Lung (tissue), 12 donors: ENCODE results near the gene CBL. TPM values are rescaled to one million over a fixed set of nuclear protein-coding genes. Genes with fewer than 3 reads are reported as not detected.
"Not testable (repeated sequence)": the region's sequence is repeated elsewhere in the genome, so short reads cannot be mapped to it uniquely, and the experiment has no call there.

Experiments
- ATAC-seq: fragments of 200-7000 bp; cut with Tn5 transposase; one replicate; pipeline ENCODE4 v1.9.1; 2020; ENCODE audit warnings: moderate number of reproducible peaks; ENCODE audit not compliant: insufficient read depth, low FRiP score
- DNase-seq, 3 donors: peaks; one replicate each; pipeline ENCODE4 v3.0.0-alpha.2; 2013 to 2017
- H3K27ac ChIP-seq, 2 donors: one replicate each; pipeline ENCODE4 v1.5.1; 2013; ENCODE audit warnings: mild to moderate bottlenecking in 2 of 2, moderate library complexity in 2 of 2, control low read depth in 1 of 2, inconsistent platforms in 1 of 2, low read depth in 1 of 2, low read length in 1 of 2
- H3K27me3 ChIP-seq, 3 donors: one replicate each; pipeline ENCODE4 v1.5.1; 2013; ENCODE audit warnings: low read length in 2 of 3; ENCODE audit not compliant: control insufficient read depth in 3 of 3, insufficient read depth in 3 of 3
- H3K36me3 ChIP-seq, 4 donors: one replicate each; pipeline ENCODE4 v1.5.1; 2013; ENCODE audit warnings: low read length in 4 of 4, mild to moderate bottlenecking in 1 of 4, moderate library complexity in 1 of 4; ENCODE audit not compliant: control insufficient read depth in 4 of 4, insufficient read depth in 4 of 4
- H3K4me1 ChIP-seq, 5 donors: one replicate each; pipeline ENCODE4 v1.5.1; 2013; ENCODE audit warnings: low read length in 5 of 5, mild to moderate bottlenecking in 2 of 5, moderate library complexity in 1 of 5; ENCODE audit not compliant: control insufficient read depth in 5 of 5, insufficient read depth in 5 of 5
- H3K4me3 ChIP-seq: one replicate; pipeline ENCODE4 v1.5.1; 2013; ENCODE audit warnings: mild to moderate bottlenecking, control low read depth, moderate library complexity
- H3K9ac ChIP-seq, 2 donors: one replicate each; pipeline ENCODE4 v1.5.1; 2013; ENCODE audit warnings: low read length in 2 of 2, control low read depth in 1 of 2; ENCODE audit not compliant: insufficient read depth in 1 of 2
- H3K9me3 ChIP-seq, 4 donors: one replicate each; pipeline ENCODE4 v1.5.1; 2013; ENCODE audit warnings: low read length in 3 of 4, mild to moderate bottlenecking in 1 of 4, moderate library complexity in 1 of 4; ENCODE audit not compliant: control insufficient read depth in 4 of 4, insufficient read depth in 3 of 4
- WGBS, 2 donors: extraction: QIAGEN DNeasy Blood & Tissue Kit; methylation state at CpG; one replicate each; pipeline ENCODE4 v1.1.7; 2013; 5-methylcytosine and 5-hydroxymethylcytosine counted together
- polyA plus RNA-seq, 2 donors: library from polyadenylated mRNA; stranded (reverse); fragments of 200-250 nt; gene quantifications; one replicate each; pipeline ENCODE4 v1.2.1, GENCODE V29; 2013
- total RNA-seq, 2 donors: library from RNA; depleted of rRNA in 1 of 2; stranded (reverse); fragments of >200 nt in 1 of 2; gene quantifications; one replicate each; pipeline ENCODE4 v1.2.1, GENCODE V29; 2014 to 2021
- TF ChIP-seq, protein P1 (sequence below): IDR thresholded peaks from 2 replicates; pipeline ENCODE4 v1.5.1; 2012; ENCODE audit warnings: mild to moderate bottlenecking; ENCODE audit errors: control extremely low read depth, extremely low read depth
- donor health status: control.
- donor health status: control.
- donor health status: Bipolar disorder and iron deficiency.
- donor health status: healthy.
- donor health status: DM: yes; HTN: yes; CAD: no.

The CBL gene
- total and polyA plus RNA-seq, 4 donors, result 8.7 to 25.1 (median 16.1) TPM

DNA sequence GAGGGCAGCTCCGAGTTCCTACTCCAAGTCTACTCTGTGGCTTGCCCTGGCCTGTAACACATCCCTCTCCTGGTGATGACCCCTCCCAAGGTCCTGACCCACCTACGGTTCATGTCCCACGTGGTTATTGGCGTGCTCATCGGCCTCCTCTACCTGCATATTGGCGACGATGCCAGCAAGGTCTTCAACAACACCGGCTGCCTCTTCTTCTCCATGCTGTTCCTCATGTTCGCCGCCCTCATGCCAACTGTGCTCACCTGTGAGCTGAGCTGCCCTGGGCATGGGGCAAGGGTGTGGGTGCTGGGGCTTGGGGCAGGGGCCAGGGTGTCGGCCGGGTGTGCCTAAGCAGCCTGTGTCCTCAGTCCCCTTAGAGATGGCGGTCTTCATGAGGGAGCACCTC, 47.7 kb upstream of the CBL start:
- ATAC-seq (no peak), DNase-seq (no peak)
- Histone ChIP-seq H3K9ac (no peak overlapping the region), H3K4me3 (no peak overlapping the region), H3K9me3 (no peaks in the 10 kb centered on the region), H3K27ac (no peak overlapping the region), H3K4me1 (no peaks in the 10 kb centered on the region), H3K36me3 (no peaks in the 10 kb centered on the region), H3K27me3 (no peaks in the 10 kb centered on the region)
- TF ChIP-seq, protein P1, sequence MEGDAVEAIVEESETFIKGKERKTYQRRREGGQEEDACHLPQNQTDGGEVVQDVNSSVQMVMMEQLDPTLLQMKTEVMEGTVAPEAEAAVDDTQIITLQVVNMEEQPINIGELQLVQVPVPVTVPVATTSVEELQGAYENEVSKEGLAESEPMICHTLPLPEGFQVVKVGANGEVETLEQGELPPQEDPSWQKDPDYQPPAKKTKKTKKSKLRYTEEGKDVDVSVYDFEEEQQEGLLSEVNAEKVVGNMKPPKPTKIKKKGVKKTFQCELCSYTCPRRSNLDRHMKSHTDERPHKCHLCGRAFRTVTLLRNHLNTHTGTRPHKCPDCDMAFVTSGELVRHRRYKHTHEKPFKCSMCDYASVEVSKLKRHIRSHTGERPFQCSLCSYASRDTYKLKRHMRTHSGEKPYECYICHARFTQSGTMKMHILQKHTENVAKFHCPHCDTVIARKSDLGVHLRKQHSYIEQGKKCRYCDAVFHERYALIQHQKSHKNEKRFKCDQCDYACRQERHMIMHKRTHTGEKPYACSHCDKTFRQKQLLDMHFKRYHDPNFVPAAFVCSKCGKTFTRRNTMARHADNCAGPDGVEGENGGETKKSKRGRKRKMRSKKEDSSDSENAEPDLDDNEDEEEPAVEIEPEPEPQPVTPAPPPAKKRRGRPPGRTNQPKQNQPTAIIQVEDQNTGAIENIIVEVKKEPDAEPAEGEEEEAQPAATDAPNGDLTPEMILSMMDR, result no peak
- WGBS, 2 donors, result 93 to 94% methylated on average over 13 of the region's 13 CpGs

- WGBS, 2 donors, result 93 to 95% methylated on average over 9 of the region's 9 CpGs
- Histone ChIP-seq H3K9ac (no peak overlapping the region), H3K4me3 (no peak overlapping the region), H3K27ac (no peak overlapping the region), H3K9me3 (no peaks in the 10 kb centered on the region), H3K4me1 (no peaks in the 10 kb centered on the region), H3K36me3 (no peaks in the 10 kb centered on the region), H3K27me3 (no peaks in the 10 kb centered on the region)
- DNase-seq, result no peak
- TF ChIP-seq, protein P1, result no peak
- no peak for ATAC-seq
Observed at GRCh38 chr11:119160151-119160550, 46.0 kb upstream of the CBL start.

GRCh38 chr11:119161871-119162270, 44.3 kb upstream of the CBL start:
- Histone ChIP-seq H3K4me1 (no peaks in the 10 kb centered on the region), H3K27ac (no peak overlapping the region), H3K4me3 (no peak overlapping the region), H3K27me3 (no peaks in the 10 kb centered on the region), H3K9ac (no peak overlapping the region), H3K9me3 (no peaks in the 10 kb centered on the region), H3K36me3 (no peaks in the 10 kb centered on the region)
- WGBS, 2 donors, result 84 to 89% methylated on average over 8 of the region's 8 CpGs
- TF ChIP-seq, protein P1, result no peak
- no peak for ATAC-seq
- no peak for DNase-seq

- no peaks in the 10 kb centered on the region for H3K36me3 ChIP-seq
- H3K4me1 ChIP-seq, result peaks cover 0 to 8% (median 0%) of the 10 kb centered on the region in 5 donors
- DNase-seq (no peak), ATAC-seq (no peak)
- no peaks in the 10 kb centered on the region for H3K9me3 ChIP-seq
- no peak overlapping the region for H3K9ac ChIP-seq
- H3K4me3 ChIP-seq, result no peak overlapping the region
- TF ChIP-seq, protein P1, result no peak
- no peaks in the 10 kb centered on the region for H3K27me3 ChIP-seq
- 82 to 84% methylated on average over 8 of the region's 8 CpGs for WGBS, 2 donors
- no peak overlapping the region for H3K27ac ChIP-seq
Observed at GRCh38 chr11:119166368-119167076, 39.6 kb upstream of the CBL start.

DNA sequence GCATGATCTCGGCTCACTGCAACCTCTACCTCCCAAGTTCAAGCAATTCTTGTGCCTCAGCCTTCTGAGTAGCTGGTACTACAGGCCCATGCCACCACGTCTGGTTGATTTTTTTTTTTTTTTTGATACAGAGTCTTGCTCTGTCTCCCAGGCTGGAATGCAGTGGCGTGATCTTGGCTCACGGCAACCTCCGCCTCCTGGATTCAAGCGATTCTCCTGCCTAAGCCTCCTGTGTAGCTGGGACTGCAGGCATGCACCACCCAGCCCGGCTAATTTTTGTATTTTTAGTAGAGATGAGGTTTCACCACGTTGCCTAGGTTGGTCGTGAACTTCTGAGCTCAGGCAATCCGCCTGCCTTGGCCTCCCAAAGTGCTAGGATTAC, 39.1 kb upstream of the CBL start:
- not testable (repeated sequence) for ATAC-seq, H3K27ac ChIP-seq, H3K36me3 ChIP-seq, H3K4me3 ChIP-seq, H3K4me1 ChIP-seq, H3K9ac ChIP-seq, H3K27me3 ChIP-seq, H3K9me3 ChIP-seq, DNase-seq
- WGBS, 2 donors, result 87 to 93% methylated on average over 10 of the region's 10 CpGs
